Measurements from ENCODE around the gene TSSK6. TPM values are rescaled to one million over a fixed set of nuclear protein-coding genes. Genes with fewer than 3 reads are reported as not detected.

The TSSK6 gene
- total and polyA plus RNA-seq, 3 experiments from 2014 or later: 1.4 to 3.4 (median 3.1) TPM

DNA sequence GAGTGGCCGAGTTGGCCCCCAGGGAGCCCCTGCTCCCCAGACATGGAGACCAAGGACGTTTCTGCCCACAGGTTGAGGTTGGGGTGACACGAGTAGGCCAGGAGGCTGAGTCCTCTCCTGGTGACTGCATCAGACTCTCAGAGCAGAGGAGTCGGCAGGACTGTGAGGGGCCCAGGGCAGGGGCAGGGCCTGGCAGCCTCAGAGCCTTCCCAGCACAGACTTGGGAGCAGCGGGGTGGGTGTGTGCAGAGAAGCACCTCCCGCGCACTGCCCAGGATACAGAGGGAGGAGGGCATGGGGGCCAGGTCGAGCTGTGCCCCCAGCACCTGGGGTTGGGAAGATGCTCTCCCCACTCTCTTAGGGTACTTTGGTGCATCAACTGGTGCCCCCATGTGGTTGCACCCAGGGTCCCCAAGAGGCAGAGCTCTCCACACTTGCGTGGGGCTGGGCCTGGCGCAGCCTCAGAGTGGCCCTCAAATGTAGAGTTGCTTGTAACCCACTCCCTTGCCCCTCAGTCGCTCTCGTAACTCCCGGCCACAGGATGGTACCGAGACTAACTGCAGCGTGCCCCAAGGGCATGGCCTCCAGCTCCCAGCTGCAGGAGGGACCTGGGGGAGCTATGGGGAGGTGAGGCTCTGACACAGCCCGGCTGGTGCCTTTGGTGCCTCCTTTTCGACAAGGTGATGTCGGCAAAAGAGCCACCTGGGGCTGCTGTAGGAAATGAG, 15.9 kb downstream of the TSSK6 start:
- H3K4me1 Mint-ChIP-seq: peaks cover 0 to 5% (median 4%) of the 10 kb centered on the region in 3 donors
- Histone ChIP-seq H3K4me1 (ENCODE audit: insufficient read depth, low read length) (no peaks in the 10 kb centered on the region), H3K27ac (ENCODE audit: low read depth, low read length) (no peak overlapping the region), H3K36me3 (ENCODE audit: insufficient read depth, low read length) (peaks cover 84% of the 10 kb centered on the region), H3K4me3 (ENCODE audit: low read length) (no peak overlapping the region), H3K9me3 (ENCODE audit: low read length) (no peaks in the 10 kb centered on the region), H3K27me3 (ENCODE audit: insufficient read depth, low read length, poor library complexity, severe bottlenecking) (no peaks in the 10 kb centered on the region)
- peak overlapping the region in 1 of 8 donors; percentile 38 for H3K27ac Mint-ChIP-seq
- CTCF ChIA-PET: no interaction called here
- POLR2A ChIA-PET: no interaction called here
- peaks cover 0 to 96% (median 9%) of the 10 kb centered on the region in 3 donors for H3K36me3 Mint-ChIP-seq
- H3K9me3 Mint-ChIP-seq: no peaks in the 10 kb centered on the region
- peaks cover 0 to 5% of the 10 kb centered on the region in 2 donors for H3K27me3 Mint-ChIP-seq
- DNase-seq: no peak
- H3K4me3 Mint-ChIP-seq: no peak overlapping the region

DNA sequence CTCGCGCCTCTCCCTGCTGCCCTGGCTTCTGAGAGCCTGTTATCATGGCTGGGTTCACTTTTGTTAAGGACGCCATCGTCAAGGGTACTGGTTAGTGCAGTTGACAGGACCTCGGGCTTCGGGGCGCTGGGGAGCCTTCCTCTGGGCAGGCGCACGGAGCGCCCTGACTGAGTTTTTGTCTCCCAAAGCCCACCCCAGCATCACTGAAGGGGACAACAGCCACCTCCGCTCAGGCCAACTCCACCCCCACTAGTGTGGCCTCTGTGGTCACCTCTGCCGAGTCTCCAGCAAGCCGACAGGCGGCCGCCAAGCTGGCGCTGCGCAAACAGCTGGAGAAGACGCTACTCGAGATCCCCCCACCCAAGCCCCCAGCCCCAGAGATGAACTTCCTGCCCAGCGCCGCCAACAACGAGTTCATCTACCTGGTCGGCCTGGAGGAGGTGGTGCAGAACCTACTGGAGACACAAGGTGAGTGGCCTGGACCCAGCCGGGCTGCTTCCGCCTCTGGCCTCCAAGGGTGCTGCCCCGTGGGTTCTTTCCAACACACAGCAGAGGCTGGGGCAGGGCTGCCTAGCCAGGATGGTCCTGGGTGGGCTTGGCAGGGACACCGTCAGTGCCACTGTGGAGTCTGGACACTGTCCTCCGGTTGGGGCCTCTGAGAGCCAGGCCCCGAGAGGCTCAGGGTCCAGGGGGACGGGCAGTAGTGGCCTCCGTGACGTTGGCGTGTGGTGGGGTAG, 16.9 kb downstream of the TSSK6 start:
- POLR2A ChIA-PET: no interaction called here
- H3K27ac Mint-ChIP-seq: no peak overlapping the region
- no peak overlapping the region for H3K4me3 ChIP-seq (ENCODE audit: low read length)
- peaks cover 0 to 5% of the 10 kb centered on the region in 2 donors for H3K27me3 Mint-ChIP-seq
- H3K27me3 ChIP-seq (ENCODE audit: insufficient read depth, low read length, poor library complexity, severe bottlenecking): no peaks in the 10 kb centered on the region
- H3K4me1 Mint-ChIP-seq: peaks cover 0 to 5% (median 4%) of the 10 kb centered on the region in 3 donors
- H3K4me1 ChIP-seq (ENCODE audit: insufficient read depth, low read length): no peaks in the 10 kb centered on the region
- DNase-seq: no peak
- H3K27ac ChIP-seq (ENCODE audit: low read depth, low read length): no peak overlapping the region
- peaks cover 85% of the 10 kb centered on the region for H3K36me3 ChIP-seq (ENCODE audit: insufficient read depth, low read length)
- H3K36me3 Mint-ChIP-seq: peaks cover 0 to 95% (median 7%) of the 10 kb centered on the region in 3 donors
- H3K9me3 Mint-ChIP-seq: no peaks in the 10 kb centered on the region
- H3K9me3 ChIP-seq (ENCODE audit: low read length): no peaks in the 10 kb centered on the region
- H3K4me3 Mint-ChIP-seq: no peak overlapping the region
- CTCF ChIA-PET: no interaction called here

DNA sequence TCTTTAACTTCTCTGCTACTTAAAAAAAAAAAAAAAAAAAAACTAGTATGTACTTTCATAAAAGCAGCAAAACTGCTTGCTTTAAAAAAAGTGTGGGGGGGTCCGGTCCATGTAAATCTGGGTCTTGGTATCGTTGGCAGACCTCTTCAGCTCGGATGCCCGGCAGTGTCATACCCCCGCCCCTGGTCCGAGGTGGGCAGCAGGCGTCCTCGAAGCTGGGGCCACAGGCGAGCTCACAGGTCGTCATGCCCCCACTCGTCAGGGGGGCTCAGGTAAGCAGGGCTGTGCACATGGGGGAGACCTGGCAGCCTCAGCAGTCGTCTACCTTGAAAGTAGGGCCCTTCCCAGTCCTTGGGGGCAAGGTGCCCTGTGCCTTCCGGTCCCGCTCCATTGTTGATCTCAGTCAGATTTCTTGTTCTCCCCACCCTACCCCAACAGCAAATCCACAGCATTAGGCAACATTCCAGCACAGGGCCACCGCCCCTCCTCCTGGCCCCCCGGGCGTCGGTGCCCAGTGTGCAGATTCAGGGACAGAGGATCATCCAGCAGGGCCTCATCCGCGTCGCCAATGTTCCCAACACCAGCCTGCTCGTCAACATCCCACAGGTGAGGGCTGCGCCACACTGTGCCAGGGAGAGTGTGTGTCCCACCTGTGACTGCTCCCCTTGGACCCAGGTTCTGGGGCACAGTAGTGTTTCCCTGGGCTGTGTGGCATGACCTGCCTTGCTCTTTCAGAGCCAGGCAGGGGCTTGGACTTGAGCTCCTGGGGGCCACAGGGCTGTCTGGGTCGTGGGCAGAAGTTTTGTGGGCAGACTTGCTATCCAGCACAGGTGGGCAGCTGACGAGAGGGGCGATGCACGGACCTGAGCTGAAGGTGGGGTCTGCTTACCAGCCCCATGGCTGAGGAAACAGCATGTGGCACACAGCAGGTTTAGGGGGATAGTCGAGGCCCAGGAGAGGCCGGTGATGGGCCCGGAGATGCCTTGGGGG, 19.4 kb downstream of the TSSK6 start:
- Mint-ChIP-seq H3K36me3 (peaks cover 0 to 93% (median 4%) of the 10 kb centered on the region in 3 donors), H3K4me1 (peaks cover 5% of the 10 kb centered on the region in 3 donors), H3K27me3 (peaks cover 0 to 2% of the 10 kb centered on the region in 2 donors), H3K27ac (no peak overlapping the region), H3K4me3 (peak overlapping the region in 1 of 7 donors; percentile 30), H3K9me3 (no peaks in the 10 kb centered on the region)
- CTCF ChIA-PET: interaction anchor here (0.5 to 1.2 kb wide), 3 partner anchors 130 to 170 kb away, joined by 3 to 4 read pairs (median 3); no protein-coding TSS in a partner anchor
- no peak overlapping the region for H3K4me3 ChIP-seq (ENCODE audit: low read length)
- H3K36me3 ChIP-seq (ENCODE audit: insufficient read depth, low read length): peaks cover 81% of the 10 kb centered on the region
- DNase-seq: peak in 1 of 5 donors; percentile 28
- H3K4me1 ChIP-seq (ENCODE audit: insufficient read depth, low read length): no peaks in the 10 kb centered on the region
- no peaks in the 10 kb centered on the region for H3K9me3 ChIP-seq (ENCODE audit: low read length)
- H3K27me3 ChIP-seq (ENCODE audit: insufficient read depth, low read length, poor library complexity, severe bottlenecking): no peaks in the 10 kb centered on the region
- POLR2A ChIA-PET: no interaction called here
- no peak overlapping the region for H3K27ac ChIP-seq (ENCODE audit: low read depth, low read length)

DNA sequence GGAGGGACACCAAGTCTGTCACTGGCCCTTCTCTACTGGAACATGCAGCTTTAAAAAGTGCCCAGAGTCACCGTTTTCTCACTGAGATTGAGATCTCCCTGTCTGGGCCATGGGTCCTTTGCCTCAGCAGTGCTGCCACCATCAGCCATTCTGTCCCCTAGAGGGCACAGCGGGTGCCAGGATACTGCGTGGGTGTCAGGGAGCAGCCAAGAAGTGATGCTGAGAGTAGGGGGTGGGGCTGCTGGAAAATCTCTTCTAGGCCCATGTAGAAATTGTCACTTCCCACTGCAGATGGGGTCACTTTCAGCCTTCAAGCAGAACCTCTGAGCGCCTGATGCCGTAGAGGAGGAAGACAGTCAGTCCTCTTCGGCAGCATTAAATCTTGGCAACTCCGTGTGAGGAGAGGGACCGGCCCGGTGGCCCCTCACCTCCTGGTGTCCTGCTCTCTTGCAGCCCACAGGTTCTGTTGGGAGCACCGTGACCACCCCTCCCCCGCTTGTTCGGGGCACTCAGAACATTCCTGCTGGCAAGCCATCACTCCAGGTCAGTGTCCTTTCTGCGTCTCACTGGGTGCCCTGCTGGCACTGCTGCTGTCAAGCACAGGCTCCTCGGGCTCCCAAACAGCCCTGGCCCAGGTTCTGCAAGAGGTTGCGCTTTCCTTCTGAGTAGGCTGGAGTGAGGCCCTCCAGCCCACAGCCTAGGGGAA, 21.4 kb downstream of the TSSK6 start:
- H3K27me3 ChIP-seq (ENCODE audit: insufficient read depth, low read length, poor library complexity, severe bottlenecking): no peaks in the 10 kb centered on the region
- H3K27me3 Mint-ChIP-seq: peaks cover 0 to 3% of the 10 kb centered on the region in 2 donors
- no peaks in the 10 kb centered on the region for H3K9me3 ChIP-seq (ENCODE audit: low read length)
- no peak overlapping the region for H3K4me3 ChIP-seq (ENCODE audit: low read length)
- H3K27ac Mint-ChIP-seq: peak overlapping the region in 3 of 8 donors; percentile 6 to 50 (median 45)
- peaks cover 68% of the 10 kb centered on the region for H3K36me3 ChIP-seq (ENCODE audit: insufficient read depth, low read length)
- peaks cover 20 to 24% (median 22%) of the 10 kb centered on the region in 3 donors for H3K4me1 Mint-ChIP-seq
- peaks cover 0 to 78% (median 5%) of the 10 kb centered on the region in 3 donors for H3K36me3 Mint-ChIP-seq
- ChIA-PET POLR2A (no interaction called here), CTCF (interaction anchor here (7.3 kb wide), 1 partner anchor 130 kb away, joined by 166 read pairs; no protein-coding TSS in a partner anchor)
- no peak overlapping the region for H3K4me3 Mint-ChIP-seq
- no peak overlapping the region for H3K27ac ChIP-seq (ENCODE audit: low read depth, low read length)
- no peaks in the 10 kb centered on the region for H3K9me3 Mint-ChIP-seq
- peaks cover 18% of the 10 kb centered on the region for H3K4me1 ChIP-seq (ENCODE audit: insufficient read depth, low read length)
- peak in 1 of 5 donors; percentile 43 for DNase-seq

DNA sequence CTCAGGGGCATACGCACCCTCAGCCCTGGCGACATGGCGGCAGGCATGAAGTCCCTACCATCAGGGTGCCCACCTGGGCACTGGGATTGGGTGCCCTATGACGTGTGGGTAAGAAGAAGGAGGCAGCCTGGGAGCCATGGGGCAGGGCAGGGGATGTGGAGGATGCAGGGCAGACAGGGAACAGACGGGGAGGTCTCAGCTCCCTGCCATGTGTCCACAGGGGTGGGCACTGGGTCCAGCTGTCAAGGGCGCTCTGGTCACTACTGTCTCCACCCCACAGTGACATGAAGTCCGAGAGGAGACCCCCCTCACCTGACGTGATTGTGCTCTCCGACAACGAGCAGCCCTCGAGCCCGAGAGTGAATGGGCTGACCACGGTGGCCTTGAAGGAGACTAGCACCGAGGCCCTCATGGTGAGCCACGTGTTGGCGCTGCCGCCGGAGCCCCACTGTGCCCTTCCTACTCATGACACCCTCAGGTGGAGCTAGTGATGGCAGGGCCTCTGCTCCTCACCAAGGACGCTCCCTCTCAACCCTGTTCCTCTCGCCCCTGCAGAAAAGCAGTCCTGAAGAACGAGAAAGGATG, 23.2 kb downstream of the TSSK6 start:
- peaks cover 50% of the 10 kb centered on the region for H3K36me3 ChIP-seq (ENCODE audit: insufficient read depth, low read length)
- CTCF ChIA-PET: interaction anchor here (0.9 to 7.3 kb wide), 6 partner anchors 9 to 128 kb away, joined by 3 to 166 read pairs (median 4); partner anchors contain the start of gene GATAD2A
- H3K4me1 ChIP-seq (ENCODE audit: insufficient read depth, low read length): peaks cover 36% of the 10 kb centered on the region
- Mint-ChIP-seq H3K36me3 (peaks cover 0 to 59% (median 5%) of the 10 kb centered on the region in 3 donors), H3K27ac (peak overlapping the region in 2 of 8 donors; percentile 10 to 66), H3K9me3 (no peaks in the 10 kb centered on the region), H3K4me3 (peak overlapping the region in 1 of 7 donors; percentile 6), H3K4me1 (peaks cover 35 to 40% (median 40%) of the 10 kb centered on the region in 3 donors), H3K27me3 (peaks cover 0 to 5% of the 10 kb centered on the region in 2 donors)
- peak in 1 of 5 donors; percentile 44 for DNase-seq
- no peaks in the 10 kb centered on the region for H3K9me3 ChIP-seq (ENCODE audit: low read length)
- H3K27ac ChIP-seq (ENCODE audit: low read depth, low read length): no peak overlapping the region
- POLR2A ChIA-PET: interaction anchor here (0.6 kb wide), 2 partner anchors 9 to 16 kb away, joined by 3 to 4 read pairs; no protein-coding TSS in a partner anchor
- H3K27me3 ChIP-seq (ENCODE audit: insufficient read depth, low read length, poor library complexity, severe bottlenecking): no peaks in the 10 kb centered on the region
- no peak overlapping the region for H3K4me3 ChIP-seq (ENCODE audit: low read length)

DNA sequence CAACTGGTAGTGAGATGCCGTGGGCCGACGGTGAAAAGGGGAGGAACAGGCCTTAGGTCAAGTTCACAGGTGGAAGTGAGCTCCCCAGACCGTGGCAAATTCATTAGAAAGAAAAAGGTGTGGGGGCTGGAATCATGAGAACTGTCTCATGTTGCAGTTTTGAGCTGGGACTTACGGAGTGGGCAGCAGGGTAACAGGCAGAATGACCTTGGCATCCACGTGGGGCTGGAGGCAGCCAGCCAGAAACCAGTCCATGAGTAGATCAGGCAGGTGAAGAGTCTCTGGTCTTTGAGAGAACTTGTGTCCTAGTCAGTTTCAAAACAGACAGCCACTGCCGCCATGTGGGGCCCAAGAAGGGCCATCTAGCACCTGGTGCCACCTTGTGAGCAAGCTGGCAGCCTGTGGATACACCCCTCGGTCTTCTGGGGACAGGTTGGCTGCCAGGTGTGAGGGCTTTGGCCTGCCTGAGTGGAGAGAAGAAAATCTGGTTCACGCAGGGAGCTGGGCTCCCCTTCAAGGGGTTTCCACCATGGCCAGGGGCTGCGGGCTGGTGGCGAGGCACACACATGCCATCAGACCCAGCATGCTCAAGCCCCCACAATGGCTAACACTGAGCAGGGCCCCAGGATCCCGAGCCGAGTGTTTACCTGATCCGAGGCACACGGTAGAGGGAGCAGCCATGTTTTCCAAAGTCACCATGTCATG, 23.9 kb downstream of the TSSK6 start:
- POLR2A ChIA-PET: interaction anchor here (1.3 to 3.9 kb wide), 3 partner anchors 86 to 118 kb away, joined by 5 to 19 read pairs (median 7); partner anchors contain the start of gene GATAD2A
- H3K27me3 ChIP-seq (ENCODE audit: insufficient read depth, low read length, poor library complexity, severe bottlenecking): no peaks in the 10 kb centered on the region
- CTCF ChIA-PET: interaction anchor here (0.6 to 7.3 kb wide), 23 partner anchors 13 to 307 kb away, joined by 3 to 166 read pairs (median 6); partner anchors contain the start of genes GATAD2A, NDUFA13 and TSSK6
- peaks cover 0 to 55% (median 3%) of the 10 kb centered on the region in 3 donors for H3K36me3 Mint-ChIP-seq
- H3K4me3 ChIP-seq (ENCODE audit: low read length): no peak overlapping the region
- no peak for DNase-seq
- no peaks in the 10 kb centered on the region for H3K9me3 Mint-ChIP-seq
- no peak overlapping the region for H3K4me3 Mint-ChIP-seq
- peaks cover 42% of the 10 kb centered on the region for H3K4me1 ChIP-seq (ENCODE audit: insufficient read depth, low read length)
- H3K27me3 Mint-ChIP-seq: peaks cover 0 to 5% of the 10 kb centered on the region in 2 donors
- H3K27ac Mint-ChIP-seq: peak overlapping the region in 3 of 8 donors; percentile 3 to 100 (median 24)
- H3K9me3 ChIP-seq (ENCODE audit: low read length): no peaks in the 10 kb centered on the region
- H3K4me1 Mint-ChIP-seq: peaks cover 35 to 46% (median 36%) of the 10 kb centered on the region in 3 donors
- H3K36me3 ChIP-seq (ENCODE audit: insufficient read depth, low read length): peaks cover 43% of the 10 kb centered on the region
- no peak overlapping the region for H3K27ac ChIP-seq (ENCODE audit: low read depth, low read length)
